K562 (cell line): ENCODE measurements around the gene BLCAP. TPM values are rescaled to one million over a fixed set of nuclear protein-coding genes. Genes with fewer than 3 reads are reported as not detected.

Source experiments
- CXXC5 ChIP-seq: fragments of 250-450 bp; sonication (Bioruptor Pico); IDR thresholded peaks from 2 replicates; pipeline ENCODE4 v1.8.0; 2022; ENCODE audit warnings: inconsistent platforms, mild to moderate bottlenecking, moderate library complexity
- GABPB2 ChIP-seq: fragments of 250-450 bp; sonication (Bioruptor Pico); conservative IDR thresholded peaks from 2 replicates; pipeline ENCODE4 v1.5.1; 2021; ENCODE audit warnings: mild to moderate bottlenecking
- SNIP1 ChIP-seq: fragments of 450-650 bp; IDR thresholded peaks from 2 replicates; pipeline ENCODE4 v1.7.1; 2017; ENCODE audit warnings: low read depth, mild to moderate bottlenecking
- XRCC4 ChIP-seq: IDR thresholded peaks from one replicate; pipeline ENCODE4 v1.6.1; 2011; ENCODE audit not compliant: insufficient read depth, insufficient read length; ENCODE audit errors: extremely low read depth
- ZNF445 ChIP-seq: fragments of 250-450 bp; sonication (Bioruptor Pico); IDR thresholded peaks from 2 replicates; pipeline ENCODE4 v1.4.0; 2020; ENCODE audit warnings: low read depth, mild to moderate bottlenecking, moderate library complexity
- polyA plus RNA-seq, 8 experiments: library from polyadenylated mRNA; depleted of rRNA in 4 of 8; stranded (reverse) in 5 of 8; unstranded in 3 of 8; fragments of >200 nt; fragmentation: Nextera tagmentation in 2 of 8; fragmentation: Illumina TruSeq in 1 of 8; extraction: Ambion mirVana in 2 of 8; extraction: Trizol in 1 of 8; gene quantifications; 2 replicates each; pipeline versions ENCODE4 v1.2.1 to v1.2.3, GENCODE V29; 2011 to 2014; ENCODE audit warnings: inconsistent platforms in 1 of 8, missing spikeins in 1 of 8
- total RNA-seq, 7 experiments: library from RNA; depleted of rRNA in 6 of 7; stranded (reverse); fragments of >200 nt in 6 of 7; fragmentation: Illumina TruSeq in 2 of 7; extraction: Trizol in 2 of 7; gene quantifications; 2 replicates each; pipeline versions ENCODE4 v1.2.1 to v1.2.3, GENCODE V29; 2011 to 2021; ENCODE audit warnings: low replicate concordance in 1 of 7
- TF ChIP-seq, protein P1 (sequence below): sonication (generic); formaldehyde crosslinking; IDR thresholded peaks from 2 replicates; pipeline ENCODE4 v1.8.1; 2022; ENCODE audit warnings: missing genetic modification reagents
- TF ChIP-seq, protein P2 (sequence below): fragments of 250-450 bp; sonication (Bioruptor Pico); IDR thresholded peaks from 2 replicates; pipeline ENCODE4 v1.8.0; 2022; ENCODE audit warnings: moderate library complexity, mild to moderate bottlenecking, inconsistent platforms
- TF ChIP-seq, protein P3 (sequence below): fragments of 450-650 bp; IDR thresholded peaks from 2 replicates; pipeline ENCODE4 v1.6.1; 2017; ENCODE audit warnings: antibody characterized with exemption, mild to moderate bottlenecking
- TF ChIP-seq, protein P4 (sequence below): fragments of 250-450 bp; sonication (Bioruptor Pico); IDR thresholded peaks from 2 replicates; pipeline ENCODE4 v1.5.1; 2021; ENCODE audit warnings: mild to moderate bottlenecking
- TF ChIP-seq, protein P5 (sequence below): fragments of 450-650 bp; IDR thresholded peaks from 2 replicates; pipeline ENCODE4 v1.6.1; 2016; ENCODE audit warnings: mild to moderate bottlenecking
- TF ChIP-seq, protein P6 (sequence below), 3 experiments: IDR thresholded peaks in 2 of 3; conservative IDR thresholded peaks in 1 of 3; 2 replicates each; pipeline ENCODE4 v1.5.1; 2011 to 2012; ENCODE audit warnings: low read length in 3 of 3, mild to moderate bottlenecking in 3 of 3, control low read depth in 2 of 3, improper control_type of control experiment in 1 of 3, inconsistent platforms in 1 of 3, low read depth in 1 of 3, mixed read lengths in 1 of 3, moderate library complexity in 1 of 3; ENCODE audit not compliant: insufficient read depth in 2 of 3

Gene BLCAP
- total and polyA plus RNA-seq, 9 of the 15 experiments (the other 6 are each of a cell fraction or from before 2014, with no cell fraction given) = 16.9 to 41.5 (median 27.6) TPM

DNA sequence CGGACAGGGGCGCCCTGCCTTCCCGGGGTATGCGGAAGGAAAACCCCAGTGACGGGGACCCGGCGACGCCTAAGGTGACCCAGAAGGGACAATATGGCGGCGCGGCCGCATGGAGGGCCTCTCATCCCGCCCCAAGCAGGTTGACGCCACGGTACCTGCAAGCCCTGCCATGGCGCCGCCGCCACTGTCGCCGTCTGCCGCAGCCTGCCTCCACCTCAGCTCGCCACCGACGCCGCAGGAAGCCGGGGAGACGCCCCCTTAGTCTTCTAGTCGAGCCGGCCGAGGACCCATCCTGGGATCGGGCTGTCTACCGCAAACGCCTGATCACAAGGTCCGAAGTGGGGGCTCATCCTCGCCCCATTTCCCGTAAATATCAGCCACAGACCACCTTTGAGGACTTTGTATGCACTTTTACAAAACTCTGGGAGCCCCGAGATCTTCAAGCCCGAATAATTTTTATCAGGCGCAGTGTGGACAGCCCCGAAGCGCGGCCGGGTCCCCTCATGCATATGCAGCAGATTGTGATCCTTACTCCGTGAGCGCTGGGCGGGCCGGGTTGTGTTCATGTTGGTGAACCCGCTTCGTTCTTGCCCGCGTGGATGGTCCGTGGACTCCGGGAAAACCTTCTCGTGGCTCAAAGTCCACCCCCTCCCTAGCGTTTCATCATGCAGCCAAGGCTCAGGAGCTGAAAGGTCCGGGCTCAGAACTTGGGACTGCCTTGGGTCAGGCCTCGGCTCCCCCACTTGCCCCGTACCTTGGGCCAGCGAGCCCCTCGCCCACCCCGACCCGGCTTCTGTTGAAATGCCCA is at the start of gene BLCAP (continued):
- TF ChIP-seq, protein P1, sequence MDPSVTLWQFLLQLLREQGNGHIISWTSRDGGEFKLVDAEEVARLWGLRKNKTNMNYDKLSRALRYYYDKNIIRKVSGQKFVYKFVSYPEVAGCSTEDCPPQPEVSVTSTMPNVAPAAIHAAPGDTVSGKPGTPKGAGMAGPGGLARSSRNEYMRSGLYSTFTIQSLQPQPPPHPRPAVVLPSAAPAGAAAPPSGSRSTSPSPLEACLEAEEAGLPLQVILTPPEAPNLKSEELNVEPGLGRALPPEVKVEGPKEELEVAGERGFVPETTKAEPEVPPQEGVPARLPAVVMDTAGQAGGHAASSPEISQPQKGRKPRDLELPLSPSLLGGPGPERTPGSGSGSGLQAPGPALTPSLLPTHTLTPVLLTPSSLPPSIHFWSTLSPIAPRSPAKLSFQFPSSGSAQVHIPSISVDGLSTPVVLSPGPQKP (CRISPR knock-in tag) = no peak
- TF ChIP-seq, protein P2, sequence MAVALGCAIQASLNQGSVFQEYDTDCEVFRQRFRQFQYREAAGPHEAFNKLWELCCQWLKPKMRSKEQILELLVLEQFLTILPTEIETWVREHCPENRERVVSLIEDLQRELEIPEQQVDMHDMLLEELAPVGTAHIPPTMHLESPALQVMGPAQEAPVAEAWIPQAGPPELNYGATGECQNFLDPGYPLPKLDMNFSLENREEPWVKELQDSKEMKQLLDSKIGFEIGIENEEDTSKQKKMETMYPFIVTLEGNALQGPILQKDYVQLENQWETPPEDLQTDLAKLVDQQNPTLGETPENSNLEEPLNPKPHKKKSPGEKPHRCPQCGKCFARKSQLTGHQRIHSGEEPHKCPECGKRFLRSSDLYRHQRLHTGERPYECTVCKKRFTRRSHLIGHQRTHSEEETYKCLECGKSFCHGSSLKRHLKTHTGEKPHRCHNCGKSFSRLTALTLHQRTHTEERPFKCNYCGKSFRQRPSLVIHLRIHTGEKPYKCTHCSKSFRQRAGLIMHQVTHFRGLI (CRISPR knock-in tag) = no peak
- TF ChIP-seq, protein P3, sequence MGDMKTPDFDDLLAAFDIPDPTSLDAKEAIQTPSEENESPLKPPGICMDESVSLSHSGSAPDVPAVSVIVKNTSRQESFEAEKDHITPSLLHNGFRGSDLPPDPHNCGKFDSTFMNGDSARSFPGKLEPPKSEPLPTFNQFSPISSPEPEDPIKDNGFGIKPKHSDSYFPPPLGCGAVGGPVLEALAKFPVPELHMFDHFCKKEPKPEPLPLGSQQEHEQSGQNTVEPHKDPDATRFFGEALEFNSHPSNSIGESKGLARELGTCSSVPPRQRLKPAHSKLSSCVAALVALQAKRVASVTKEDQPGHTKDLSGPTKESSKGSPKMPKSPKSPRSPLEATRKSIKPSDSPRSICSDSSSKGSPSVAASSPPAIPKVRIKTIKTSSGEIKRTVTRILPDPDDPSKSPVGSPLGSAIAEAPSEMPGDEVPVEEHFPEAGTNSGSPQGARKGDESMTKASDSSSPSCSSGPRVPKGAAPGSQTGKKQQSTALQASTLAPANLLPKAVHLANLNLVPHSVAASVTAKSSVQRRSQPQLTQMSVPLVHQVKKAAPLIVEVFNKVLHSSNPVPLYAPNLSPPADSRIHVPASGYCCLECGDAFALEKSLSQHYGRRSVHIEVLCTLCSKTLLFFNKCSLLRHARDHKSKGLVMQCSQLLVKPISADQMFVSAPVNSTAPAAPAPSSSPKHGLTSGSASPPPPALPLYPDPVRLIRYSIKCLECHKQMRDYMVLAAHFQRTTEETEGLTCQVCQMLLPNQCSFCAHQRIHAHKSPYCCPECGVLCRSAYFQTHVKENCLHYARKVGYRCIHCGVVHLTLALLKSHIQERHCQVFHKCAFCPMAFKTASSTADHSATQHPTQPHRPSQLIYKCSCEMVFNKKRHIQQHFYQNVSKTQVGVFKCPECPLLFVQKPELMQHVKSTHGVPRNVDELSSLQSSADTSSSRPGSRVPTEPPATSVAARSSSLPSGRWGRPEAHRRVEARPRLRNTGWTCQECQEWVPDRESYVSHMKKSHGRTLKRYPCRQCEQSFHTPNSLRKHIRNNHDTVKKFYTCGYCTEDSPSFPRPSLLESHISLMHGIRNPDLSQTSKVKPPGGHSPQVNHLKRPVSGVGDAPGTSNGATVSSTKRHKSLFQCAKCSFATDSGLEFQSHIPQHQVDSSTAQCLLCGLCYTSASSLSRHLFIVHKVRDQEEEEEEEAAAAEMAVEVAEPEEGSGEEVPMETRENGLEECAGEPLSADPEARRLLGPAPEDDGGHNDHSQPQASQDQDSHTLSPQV = peak; percentile 73; the same call in 1 of the 2 replicates
- no peak for TF ChIP-seq ZNF445 (CRISPR knock-in tag)
- TF ChIP-seq GABPB2 = no peak
- TF ChIP-seq, protein P4, sequence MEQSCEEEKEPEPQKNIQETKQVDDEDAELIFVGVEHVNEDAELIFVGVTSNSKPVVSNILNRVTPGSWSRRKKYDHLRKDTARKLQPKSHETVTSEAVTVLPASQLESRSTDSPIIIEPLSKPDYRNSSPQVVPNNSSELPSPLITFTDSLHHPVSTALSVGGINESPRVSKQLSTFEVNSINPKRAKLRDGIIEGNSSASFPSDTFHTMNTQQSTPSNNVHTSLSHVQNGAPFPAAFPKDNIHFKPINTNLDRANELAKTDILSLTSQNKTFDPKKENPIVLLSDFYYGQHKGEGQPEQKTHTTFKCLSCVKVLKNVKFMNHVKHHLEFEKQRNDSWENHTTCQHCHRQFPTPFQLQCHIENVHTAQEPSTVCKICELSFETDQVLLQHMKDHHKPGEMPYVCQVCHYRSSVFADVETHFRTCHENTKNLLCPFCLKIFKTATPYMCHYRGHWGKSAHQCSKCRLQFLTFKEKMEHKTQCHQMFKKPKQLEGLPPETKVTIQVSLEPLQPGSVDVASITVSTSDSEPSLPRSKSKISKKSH (CRISPR knock-in tag) = no peak
- TF ChIP-seq SNIP1 = no peak
- TF ChIP-seq, protein P5, sequence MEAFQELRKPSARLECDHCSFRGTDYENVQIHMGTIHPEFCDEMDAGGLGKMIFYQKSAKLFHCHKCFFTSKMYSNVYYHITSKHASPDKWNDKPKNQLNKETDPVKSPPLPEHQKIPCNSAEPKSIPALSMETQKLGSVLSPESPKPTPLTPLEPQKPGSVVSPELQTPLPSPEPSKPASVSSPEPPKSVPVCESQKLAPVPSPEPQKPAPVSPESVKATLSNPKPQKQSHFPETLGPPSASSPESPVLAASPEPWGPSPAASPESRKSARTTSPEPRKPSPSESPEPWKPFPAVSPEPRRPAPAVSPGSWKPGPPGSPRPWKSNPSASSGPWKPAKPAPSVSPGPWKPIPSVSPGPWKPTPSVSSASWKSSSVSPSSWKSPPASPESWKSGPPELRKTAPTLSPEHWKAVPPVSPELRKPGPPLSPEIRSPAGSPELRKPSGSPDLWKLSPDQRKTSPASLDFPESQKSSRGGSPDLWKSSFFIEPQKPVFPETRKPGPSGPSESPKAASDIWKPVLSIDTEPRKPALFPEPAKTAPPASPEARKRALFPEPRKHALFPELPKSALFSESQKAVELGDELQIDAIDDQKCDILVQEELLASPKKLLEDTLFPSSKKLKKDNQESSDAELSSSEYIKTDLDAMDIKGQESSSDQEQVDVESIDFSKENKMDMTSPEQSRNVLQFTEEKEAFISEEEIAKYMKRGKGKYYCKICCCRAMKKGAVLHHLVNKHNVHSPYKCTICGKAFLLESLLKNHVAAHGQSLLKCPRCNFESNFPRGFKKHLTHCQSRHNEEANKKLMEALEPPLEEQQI = 0 out of 2 replicates have a peak, but pooled peaks have one; percentile 45
- no peak for TF ChIP-seq XRCC4
- peak; percentile 75 for TF ChIP-seq CXXC5 (CRISPR knock-in tag)
- TF ChIP-seq, protein P6, sequence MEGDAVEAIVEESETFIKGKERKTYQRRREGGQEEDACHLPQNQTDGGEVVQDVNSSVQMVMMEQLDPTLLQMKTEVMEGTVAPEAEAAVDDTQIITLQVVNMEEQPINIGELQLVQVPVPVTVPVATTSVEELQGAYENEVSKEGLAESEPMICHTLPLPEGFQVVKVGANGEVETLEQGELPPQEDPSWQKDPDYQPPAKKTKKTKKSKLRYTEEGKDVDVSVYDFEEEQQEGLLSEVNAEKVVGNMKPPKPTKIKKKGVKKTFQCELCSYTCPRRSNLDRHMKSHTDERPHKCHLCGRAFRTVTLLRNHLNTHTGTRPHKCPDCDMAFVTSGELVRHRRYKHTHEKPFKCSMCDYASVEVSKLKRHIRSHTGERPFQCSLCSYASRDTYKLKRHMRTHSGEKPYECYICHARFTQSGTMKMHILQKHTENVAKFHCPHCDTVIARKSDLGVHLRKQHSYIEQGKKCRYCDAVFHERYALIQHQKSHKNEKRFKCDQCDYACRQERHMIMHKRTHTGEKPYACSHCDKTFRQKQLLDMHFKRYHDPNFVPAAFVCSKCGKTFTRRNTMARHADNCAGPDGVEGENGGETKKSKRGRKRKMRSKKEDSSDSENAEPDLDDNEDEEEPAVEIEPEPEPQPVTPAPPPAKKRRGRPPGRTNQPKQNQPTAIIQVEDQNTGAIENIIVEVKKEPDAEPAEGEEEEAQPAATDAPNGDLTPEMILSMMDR (IDR thresholded peaks at IDR 0.05 in 2 of 3, conservative IDR thresholded peaks at IDR 0.05 in 1 of 3; ENCODE audit: insufficient read depth in 2 of 3, low read depth in 1 of 3, low read length in 3 of 3) = no peak
